ENCODE data around the gene MIB2. TPM values are rescaled to one million over a fixed set of nuclear protein-coding genes. Genes with fewer than 3 reads are reported as not detected.

MIB2 gene
- polyA plus RNA-seq, 4 donors = 44.7 to 213 (median 116) TPM

DNA sequence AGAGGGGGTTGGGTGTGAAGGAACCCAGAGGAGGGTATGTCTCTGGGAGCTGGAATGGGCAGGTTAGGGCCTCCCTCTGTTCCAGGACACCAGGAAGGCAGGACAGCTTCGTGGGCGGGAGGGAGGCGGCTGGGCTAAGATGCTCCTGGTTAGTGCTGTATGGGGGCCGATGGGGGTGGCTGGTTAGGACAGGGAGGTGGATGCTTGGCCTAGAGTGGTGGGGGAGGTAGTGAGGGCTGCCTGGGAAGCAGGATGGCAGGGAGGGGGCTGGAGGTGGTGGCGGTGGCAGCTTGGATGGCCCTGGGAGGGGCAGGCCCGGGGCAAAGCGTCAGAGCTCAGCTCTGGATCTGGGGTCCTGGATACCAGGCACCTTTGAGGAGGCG, 10.5 kb downstream of the MIB2 start:
- Histone ChIP-seq H3K36me3 (ENCODE audit: control insufficient read depth in 3 of 3, insufficient read depth in 2 of 3, low read depth in 1 of 3, low read length in 3 of 3) (peaks cover 0 to 63% (median 0%) of the 10 kb centered on the region in 3 donors), H3K9me3 (ENCODE audit: control insufficient read depth in 2 of 2, insufficient read depth in 1 of 2, low read depth in 1 of 2, low read length in 1 of 2) (no peaks in the 10 kb centered on the region), H3K27ac (ENCODE audit: low read depth in 1 of 3, low read length in 2 of 3) (no peak overlapping the region), H3K27me3 (ENCODE audit: control insufficient read depth in 3 of 3, insufficient read depth in 3 of 3, low read length in 3 of 3) (peaks cover 0 to 9% (median 4%) of the 10 kb centered on the region in 3 donors), H3K4me3 (ENCODE audit: low read depth in 1 of 3, low read length in 3 of 3) (no peak overlapping the region), H3K4me1 (ENCODE audit: control insufficient read depth in 3 of 3, insufficient read depth in 2 of 3, low read depth in 1 of 3, low read length in 2 of 3) (no peaks in the 10 kb centered on the region)
- no peak for DNase-seq
- no peak for FAIRE-seq
- 89 to 93% (median 93%) methylated on average over 8 of the region's 8 CpGs for WGBS, 3 donors

DNA sequence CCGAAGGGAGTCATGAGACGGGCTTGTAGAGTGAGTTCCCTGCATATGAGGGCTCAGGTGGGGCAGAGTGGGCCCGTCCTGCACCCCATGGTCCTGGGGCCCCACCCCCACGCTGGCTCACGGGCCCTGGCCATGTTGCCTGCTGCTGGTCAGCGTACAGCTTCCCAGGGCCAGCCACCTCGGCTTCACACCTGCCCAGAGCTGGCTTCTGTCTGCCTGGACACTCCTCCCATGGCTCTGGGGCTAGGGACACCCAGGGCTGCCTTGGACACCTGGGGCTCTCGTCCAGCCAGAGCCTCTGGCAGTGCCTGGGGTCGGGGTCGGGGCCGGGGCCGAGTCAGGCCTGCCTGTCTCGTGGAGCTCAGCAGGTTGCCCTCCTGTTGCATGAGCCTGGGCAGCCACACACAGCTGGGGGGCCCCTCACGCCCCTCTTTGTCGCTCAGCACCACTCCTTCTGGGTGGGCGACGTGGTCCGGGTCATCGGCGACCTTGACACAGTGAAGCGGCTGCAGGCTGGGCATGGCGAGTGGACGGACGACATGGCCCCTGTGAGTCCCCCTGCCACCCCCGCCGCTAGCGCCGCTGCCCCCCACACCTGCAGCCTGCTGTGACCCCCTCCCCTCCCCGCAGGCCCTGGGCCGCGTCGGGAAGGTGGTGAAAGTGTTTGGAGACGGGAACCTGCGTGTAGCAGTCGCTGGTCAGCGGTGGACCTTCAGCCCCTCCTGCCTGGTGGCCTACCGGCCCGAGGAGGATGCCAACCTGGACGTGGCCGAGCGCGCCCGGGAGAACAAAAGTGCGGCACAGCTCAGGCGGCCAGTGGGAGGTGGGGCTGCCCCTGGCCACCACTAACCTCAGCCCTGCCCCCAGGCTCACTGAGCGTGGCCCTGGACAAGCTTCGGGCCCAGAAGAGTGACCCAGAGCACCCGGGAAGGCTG, 11.2 kb downstream of the MIB2 start:
- 91 to 94% (median 93%) methylated on average over 30 to 48 of the region's 48 CpGs for WGBS, 3 donors
- no peak for DNase-seq
- FAIRE-seq = no peak
- no peak overlapping the region for H3K27ac ChIP-seq (ENCODE audit: low read depth in 1 of 3, low read length in 2 of 3)
- H3K4me1 ChIP-seq (ENCODE audit: control insufficient read depth in 3 of 3, insufficient read depth in 2 of 3, low read depth in 1 of 3, low read length in 2 of 3) = no peaks in the 10 kb centered on the region
- H3K4me3 ChIP-seq (ENCODE audit: low read depth in 1 of 3, low read length in 3 of 3) = no peak overlapping the region
- peaks cover 2 to 15% (median 4%) of the 10 kb centered on the region in 3 donors for H3K27me3 ChIP-seq (ENCODE audit: control insufficient read depth in 3 of 3, insufficient read depth in 3 of 3, low read length in 3 of 3)
- H3K36me3 ChIP-seq (ENCODE audit: control insufficient read depth in 3 of 3, insufficient read depth in 2 of 3, low read depth in 1 of 3, low read length in 3 of 3) = peaks cover 0 to 58% (median 0%) of the 10 kb centered on the region in 3 donors
- no peaks in the 10 kb centered on the region for H3K9me3 ChIP-seq (ENCODE audit: control insufficient read depth in 2 of 2, insufficient read depth in 1 of 2, low read depth in 1 of 2, low read length in 1 of 2)

DNA sequence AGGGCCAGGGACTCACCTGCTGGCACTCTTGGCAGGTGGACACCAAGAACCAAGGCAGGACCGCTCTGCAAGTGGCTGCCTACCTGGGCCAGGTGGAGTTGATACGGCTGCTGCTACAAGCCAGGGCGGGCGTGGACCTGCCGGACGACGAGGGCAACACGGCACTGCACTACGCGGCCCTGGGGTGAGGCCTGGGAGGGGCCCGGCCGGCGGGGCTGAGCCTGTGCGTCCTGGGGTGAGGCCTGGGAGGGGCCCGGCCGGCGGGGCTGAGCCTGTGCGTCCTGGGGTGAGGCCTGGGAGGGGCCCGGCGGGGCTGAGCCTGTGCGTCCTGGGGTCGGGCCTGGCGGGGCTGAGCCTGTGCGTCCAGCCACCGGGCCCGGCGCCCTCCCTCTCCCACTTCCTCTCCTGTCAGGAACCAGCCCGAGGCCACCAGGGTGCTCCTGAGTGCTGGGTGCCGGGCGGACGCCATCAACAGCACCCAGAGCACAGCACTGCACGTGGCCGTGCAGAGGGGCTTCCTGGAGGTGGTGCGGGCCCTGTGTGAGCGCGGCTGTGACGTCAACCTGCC, 12.0 kb downstream of the MIB2 start:
- FAIRE-seq (no peak), DNase-seq (peak; percentile 48 to 80)
- peak overlapping the region in 1 of 3 donors; percentile 43 for H3K27ac ChIP-seq (ENCODE audit: low read depth in 1 of 3, low read length in 2 of 3)
- peaks cover 0 to 54% (median 0%) of the 10 kb centered on the region in 3 donors for H3K36me3 ChIP-seq (ENCODE audit: control insufficient read depth in 3 of 3, insufficient read depth in 2 of 3, low read depth in 1 of 3, low read length in 3 of 3)
- H3K4me1 ChIP-seq (ENCODE audit: control insufficient read depth in 3 of 3, insufficient read depth in 2 of 3, low read depth in 1 of 3, low read length in 2 of 3) = no peaks in the 10 kb centered on the region
- H3K27me3 ChIP-seq (ENCODE audit: control insufficient read depth in 3 of 3, insufficient read depth in 3 of 3, low read length in 3 of 3) = peaks cover 2 to 23% (median 4%) of the 10 kb centered on the region in 3 donors
- H3K9me3 ChIP-seq (ENCODE audit: control insufficient read depth in 2 of 2, insufficient read depth in 1 of 2, low read depth in 1 of 2, low read length in 1 of 2) = no peaks in the 10 kb centered on the region
- WGBS, 3 donors = 32 to 65% (median 44%) methylated on average over 17 to 37 of the region's 37 CpGs
- no peak overlapping the region for H3K4me3 ChIP-seq (ENCODE audit: low read depth in 1 of 3, low read length in 3 of 3)

DNA sequence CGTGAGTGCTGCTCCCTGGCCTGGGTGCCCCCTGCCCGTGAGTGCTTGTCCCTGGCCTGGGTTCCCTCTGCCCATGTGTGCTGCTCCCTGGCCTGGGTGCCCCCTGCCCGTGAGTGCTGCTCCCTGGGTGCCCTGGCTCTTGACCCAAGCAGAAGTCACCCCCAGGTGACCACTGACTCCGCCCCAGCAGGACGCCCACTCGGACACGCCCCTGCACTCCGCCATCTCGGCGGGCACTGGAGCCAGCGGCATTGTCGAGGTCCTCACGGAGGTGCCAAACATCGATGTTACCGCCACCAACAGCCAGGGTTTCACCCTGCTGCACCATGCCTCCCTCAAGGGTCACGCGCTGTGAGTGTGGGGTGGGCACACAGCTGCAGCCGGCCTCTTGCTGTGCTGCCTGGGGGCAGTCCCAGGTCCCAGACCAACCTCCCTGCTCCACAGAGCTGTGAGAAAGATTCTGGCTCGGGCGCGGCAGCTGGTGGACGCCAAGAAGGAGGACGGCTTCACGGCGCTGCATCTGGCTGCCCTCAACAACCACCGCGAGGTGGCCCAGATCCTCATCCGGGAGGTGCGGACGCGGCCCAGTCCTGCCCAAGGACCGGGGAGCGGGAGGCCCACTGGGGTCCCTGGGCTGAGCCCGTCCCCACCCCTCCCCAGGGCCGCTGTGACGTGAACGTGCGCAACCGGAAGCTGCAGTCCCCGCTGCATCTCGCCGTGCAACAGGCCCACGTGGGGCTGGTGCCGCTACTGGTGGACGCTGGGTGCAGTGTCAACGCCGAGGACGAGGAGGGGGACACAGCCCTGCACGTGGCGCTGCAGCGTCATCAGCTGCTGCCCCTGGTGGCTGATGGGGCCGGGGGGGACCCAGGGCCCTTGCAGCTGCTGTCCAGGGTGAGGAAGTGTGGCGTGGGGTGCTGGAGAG, 12.8 kb downstream of the MIB2 start:
- H3K27me3 ChIP-seq (ENCODE audit: control insufficient read depth in 3 of 3, insufficient read depth in 3 of 3, low read length in 3 of 3) = peaks cover 2 to 23% (median 4%) of the 10 kb centered on the region in 3 donors
- no peak for FAIRE-seq
- H3K4me1 ChIP-seq (ENCODE audit: control insufficient read depth in 3 of 3, insufficient read depth in 2 of 3, low read depth in 1 of 3, low read length in 2 of 3) = no peaks in the 10 kb centered on the region
- peak overlapping the region in 1 of 3 donors; percentile 43 for H3K27ac ChIP-seq (ENCODE audit: low read depth in 1 of 3, low read length in 2 of 3)
- WGBS, 3 donors = 93 to 95% (median 93%) methylated on average over 52 to 53 of the region's 53 CpGs
- H3K9me3 ChIP-seq (ENCODE audit: control insufficient read depth in 2 of 2, insufficient read depth in 1 of 2, low read depth in 1 of 2, low read length in 1 of 2) = no peaks in the 10 kb centered on the region
- peaks cover 0 to 48% (median 0%) of the 10 kb centered on the region in 3 donors for H3K36me3 ChIP-seq (ENCODE audit: control insufficient read depth in 3 of 3, insufficient read depth in 2 of 3, low read depth in 1 of 3, low read length in 3 of 3)
- H3K4me3 ChIP-seq (ENCODE audit: low read depth in 1 of 3, low read length in 3 of 3) = no peak overlapping the region
- DNase-seq = no peak

DNA sequence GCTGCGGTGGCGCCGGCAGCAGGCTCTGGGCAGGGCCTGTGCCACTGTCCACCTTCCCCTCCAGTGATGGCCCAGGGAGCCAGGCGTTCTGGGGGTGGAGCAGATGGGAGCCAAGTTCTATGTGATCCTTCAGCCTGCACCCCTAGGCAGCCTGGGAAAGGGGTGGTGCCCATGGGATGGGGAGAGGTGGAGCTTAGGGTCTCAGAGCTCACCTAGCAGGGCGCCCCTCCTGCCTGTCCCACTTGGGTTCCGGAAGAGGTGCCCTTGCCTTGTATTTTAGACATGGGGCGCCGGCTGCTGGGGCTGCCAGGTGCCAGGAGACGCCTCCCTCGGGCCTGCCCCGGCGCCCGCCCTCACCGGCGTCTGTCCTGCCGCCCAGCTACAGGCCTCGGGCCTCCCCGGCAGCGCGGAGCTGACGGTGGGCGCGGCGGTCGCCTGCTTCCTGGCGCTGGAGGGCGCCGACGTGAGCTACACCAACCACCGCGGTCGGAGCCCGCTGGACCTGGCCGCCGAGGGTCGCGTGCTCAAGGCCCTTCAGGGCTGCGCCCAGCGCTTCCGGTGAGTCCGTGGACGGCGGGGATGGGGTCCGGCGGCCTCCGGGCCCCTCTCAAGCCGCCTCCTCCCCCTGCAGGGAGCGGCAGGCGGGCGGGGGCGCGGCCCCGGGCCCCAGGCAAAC, 13.6 kb downstream of the MIB2 start:
- H3K27ac ChIP-seq (ENCODE audit: low read depth in 1 of 3, low read length in 2 of 3) = peak overlapping the region in 2 of 3 donors; percentile 7 to 33

DNA sequence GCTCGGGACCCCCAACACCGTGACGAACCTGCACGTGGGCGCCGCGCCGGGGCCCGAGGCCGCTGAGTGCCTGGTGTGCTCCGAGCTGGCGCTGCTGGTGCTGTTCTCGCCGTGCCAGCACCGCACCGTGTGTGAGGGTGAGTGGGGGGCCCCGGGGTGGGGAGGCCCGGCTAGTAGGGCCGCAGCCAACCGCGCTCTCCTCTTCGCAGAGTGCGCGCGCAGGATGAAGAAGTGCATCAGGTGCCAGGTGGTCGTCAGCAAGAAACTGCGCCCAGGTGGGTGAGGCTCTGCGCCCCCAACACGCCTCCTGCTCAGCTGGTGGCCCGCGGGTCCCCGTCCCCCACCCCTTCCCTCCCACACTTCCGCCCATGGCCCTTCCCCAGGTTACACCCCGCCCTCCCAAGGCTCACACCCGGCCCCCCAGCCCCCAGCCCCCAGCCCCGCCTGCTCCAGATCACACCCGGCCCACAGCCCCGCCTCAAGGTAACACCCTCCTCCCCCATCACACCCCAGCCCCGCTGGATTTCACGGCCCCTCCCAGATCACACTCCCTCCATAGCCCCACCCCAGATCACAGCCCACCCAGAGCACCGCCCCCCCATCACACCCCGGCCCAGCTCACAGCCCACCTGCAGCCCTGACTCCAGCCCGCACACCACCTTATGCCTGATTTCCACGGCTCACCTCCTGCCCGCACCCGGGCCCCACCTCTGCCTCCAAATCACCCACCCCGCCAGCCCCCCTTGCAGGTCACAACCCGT, 14.3 kb downstream of the MIB2 start:
- Histone ChIP-seq H3K27me3 (ENCODE audit: control insufficient read depth in 3 of 3, insufficient read depth in 3 of 3, low read length in 3 of 3) (peaks cover 2 to 23% (median 4%) of the 10 kb centered on the region in 3 donors), H3K27ac (ENCODE audit: low read depth in 1 of 3, low read length in 2 of 3) (peak overlapping the region in 2 of 3 donors; percentile 7 to 25), H3K4me1 (ENCODE audit: control insufficient read depth in 3 of 3, insufficient read depth in 2 of 3, low read depth in 1 of 3, low read length in 2 of 3) (no peaks in the 10 kb centered on the region), H3K36me3 (ENCODE audit: control insufficient read depth in 3 of 3, insufficient read depth in 2 of 3, low read depth in 1 of 3, low read length in 3 of 3) (peaks cover 0 to 36% (median 0%) of the 10 kb centered on the region in 3 donors), H3K9me3 (ENCODE audit: control insufficient read depth in 2 of 2, insufficient read depth in 1 of 2, low read depth in 1 of 2, low read length in 1 of 2) (no peaks in the 10 kb centered on the region), H3K4me3 (ENCODE audit: low read depth in 1 of 3, low read length in 3 of 3) (peak overlapping the region in 2 of 3 donors; percentile 15 to 41)
- peak; percentile 12 to 40 for DNase-seq
- WGBS, 3 donors = 53 to 65% (median 62%) methylated on average over 34 to 48 of the region's 48 CpGs
- no peak for FAIRE-seq

More for the DNA sequence above, 13.6 kb downstream of the MIB2 start:
- H3K27me3 ChIP-seq (ENCODE audit: control insufficient read depth in 3 of 3, insufficient read depth in 3 of 3, low read length in 3 of 3) = peaks cover 2 to 23% (median 4%) of the 10 kb centered on the region in 3 donors
- H3K4me3 ChIP-seq (ENCODE audit: low read depth in 1 of 3, low read length in 3 of 3) = peak overlapping the region in 1 of 3 donors; percentile 41
- DNase-seq (peak in 1 of 2 donors; percentile 8), FAIRE-seq (no peak)
- no peaks in the 10 kb centered on the region for H3K4me1 ChIP-seq (ENCODE audit: control insufficient read depth in 3 of 3, insufficient read depth in 2 of 3, low read depth in 1 of 3, low read length in 2 of 3)
- H3K36me3 ChIP-seq (ENCODE audit: control insufficient read depth in 3 of 3, insufficient read depth in 2 of 3, low read depth in 1 of 3, low read length in 3 of 3) = peaks cover 0 to 43% (median 0%) of the 10 kb centered on the region in 3 donors
- H3K9me3 ChIP-seq (ENCODE audit: control insufficient read depth in 2 of 2, insufficient read depth in 1 of 2, low read depth in 1 of 2, low read length in 1 of 2) = no peaks in the 10 kb centered on the region
- 59 to 71% (median 70%) methylated on average over 44 to 53 of the region's 53 CpGs for WGBS, 3 donors

DNA sequence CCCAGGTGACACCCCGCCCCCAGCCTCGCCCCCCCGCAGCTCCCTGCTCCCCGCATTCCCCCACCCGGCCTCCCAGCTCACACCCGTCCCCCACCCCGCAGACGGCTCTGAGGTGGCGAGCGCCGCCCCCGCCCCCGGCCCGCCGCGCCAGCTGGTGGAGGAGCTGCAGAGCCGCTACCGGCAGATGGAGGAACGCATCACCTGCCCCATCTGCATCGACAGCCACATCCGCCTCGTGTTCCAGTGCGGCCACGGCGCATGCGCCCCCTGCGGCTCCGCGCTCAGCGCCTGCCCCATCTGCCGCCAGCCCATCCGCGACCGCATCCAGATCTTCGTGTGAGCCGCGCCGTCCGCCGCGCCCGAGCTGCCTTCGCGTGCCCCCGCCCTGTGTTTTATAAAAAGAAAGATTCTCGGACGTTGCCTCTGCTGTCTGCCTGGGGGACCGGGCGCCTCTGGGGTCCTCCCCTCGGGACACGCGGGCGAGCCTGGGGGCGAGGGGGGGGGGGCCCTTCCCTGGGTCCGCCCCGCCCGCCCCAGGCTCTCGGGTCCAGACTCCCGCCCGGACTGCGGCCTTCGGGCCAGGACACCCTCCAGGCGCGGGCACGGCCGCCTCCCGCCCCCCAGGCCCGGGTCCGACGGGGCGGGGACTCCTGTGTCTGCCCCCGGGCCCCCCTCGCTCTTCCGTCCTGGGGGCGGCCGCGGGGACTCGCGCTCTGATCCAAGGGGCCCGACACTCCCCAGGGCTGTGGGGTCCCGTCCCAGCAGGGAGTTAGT, 15.1 kb downstream of the MIB2 start:
- H3K9me3 ChIP-seq (ENCODE audit: control insufficient read depth in 2 of 2, insufficient read depth in 1 of 2, low read depth in 1 of 2, low read length in 1 of 2) = no peaks in the 10 kb centered on the region
- H3K4me3 ChIP-seq (ENCODE audit: low read depth in 1 of 3, low read length in 3 of 3) = peak overlapping the region in 1 of 3 donors; percentile 44
- FAIRE-seq = no peak
- H3K27ac ChIP-seq (ENCODE audit: low read depth in 1 of 3, low read length in 2 of 3) = peak overlapping the region; percentile 28 to 70 (median 56)
- H3K36me3 ChIP-seq (ENCODE audit: control insufficient read depth in 3 of 3, insufficient read depth in 2 of 3, low read depth in 1 of 3, low read length in 3 of 3) = peaks cover 0 to 28% (median 0%) of the 10 kb centered on the region in 3 donors
- peaks cover 2 to 23% (median 4%) of the 10 kb centered on the region in 3 donors for H3K27me3 ChIP-seq (ENCODE audit: control insufficient read depth in 3 of 3, insufficient read depth in 3 of 3, low read length in 3 of 3)
- peak; percentile 80 to 88 for DNase-seq
- H3K4me1 ChIP-seq (ENCODE audit: control insufficient read depth in 3 of 3, insufficient read depth in 2 of 3, low read depth in 1 of 3, low read length in 2 of 3) = no peaks in the 10 kb centered on the region
- WGBS, 3 donors = 2 to 4% (median 3%) methylated on average over 53 to 81 of the region's 81 CpGs
